ENCODE results near the gene SSBP4.

- TF ChIP-seq CTCF (IDR thresholded peaks at IDR 0.05; ENCODE audit: poor library complexity) (no peak), EZH2 (IDR thresholded peaks at IDR 0.05; ENCODE audit: borderline replicate concordance) (no peak)
Observed at GRCh38 chr19:18422530-18423191, 3.5 kb downstream of the SSBP4 start.

Measured in hepatocyte (in vitro differentiated cells).